GM18520 (cell line): ENCODE data around the gene STK40.
A peak's percentile ranks its signal among the peaks of the same experiment; 100 is the strongest.

ENCODE experiments used
- ATAC-seq: cut with Tn5 transposase; IDR thresholded peaks from one replicate; pipeline ENCODE4 v1.9.1; 2021; ENCODE audit not compliant: unreplicated experiment

STK40 gene, protein sequence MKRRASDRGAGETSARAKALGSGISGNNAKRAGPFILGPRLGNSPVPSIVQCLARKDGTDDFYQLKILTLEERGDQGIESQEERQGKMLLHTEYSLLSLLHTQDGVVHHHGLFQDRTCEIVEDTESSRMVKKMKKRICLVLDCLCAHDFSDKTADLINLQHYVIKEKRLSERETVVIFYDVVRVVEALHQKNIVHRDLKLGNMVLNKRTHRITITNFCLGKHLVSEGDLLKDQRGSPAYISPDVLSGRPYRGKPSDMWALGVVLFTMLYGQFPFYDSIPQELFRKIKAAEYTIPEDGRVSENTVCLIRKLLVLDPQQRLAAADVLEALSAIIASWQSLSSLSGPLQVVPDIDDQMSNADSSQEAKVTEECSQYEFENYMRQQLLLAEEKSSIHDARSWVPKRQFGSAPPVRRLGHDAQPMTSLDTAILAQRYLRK

GRCh38 chr1:36385410-36386264, at the start of gene STK40:
STK40 (minus strand) TSS chr1:36385924; CDS start chr1:36361332, 24,592 bp downstream.
- ATAC-seq, result peak; percentile 81

DNA sequence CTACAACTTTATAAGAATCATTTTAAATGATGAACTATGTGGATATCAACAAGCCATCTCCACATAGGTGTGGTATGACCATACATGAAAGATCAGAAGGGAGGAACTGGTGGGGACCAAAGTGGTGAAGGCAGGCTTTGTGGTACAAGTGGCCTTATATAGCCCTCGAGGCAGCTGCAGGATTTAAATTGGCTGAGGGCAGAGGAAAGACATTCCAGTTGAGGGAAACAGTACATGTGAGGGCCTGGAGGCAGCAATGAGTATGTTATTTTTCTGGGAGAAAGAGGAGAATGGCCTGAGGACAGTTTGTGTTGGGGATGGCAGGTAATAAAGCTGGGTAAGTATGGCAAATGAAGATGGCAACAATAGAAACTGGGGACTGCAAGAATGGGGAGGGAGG, 47.4 kb upstream of the STK40 start:
- ATAC-seq, result no peak

GRCh38 chr1:36432616-36433015, 46.9 kb upstream of the STK40 start:
- ATAC-seq, result no peak

- ATAC-seq, result no peak
Measured at GRCh38 chr1:36425791-36426190, 40.1 kb upstream of the STK40 start.

- ATAC-seq, result no peak
Measured at GRCh38 chr1:36421649-36422048, 35.9 kb upstream of the STK40 start.

- no peak for ATAC-seq
Measured at GRCh38 chr1:36420836-36421317, 35.2 kb upstream of the STK40 start.

- no peak for ATAC-seq
Measured at GRCh38 chr1:36420409-36420808, 34.7 kb upstream of the STK40 start.

DNA sequence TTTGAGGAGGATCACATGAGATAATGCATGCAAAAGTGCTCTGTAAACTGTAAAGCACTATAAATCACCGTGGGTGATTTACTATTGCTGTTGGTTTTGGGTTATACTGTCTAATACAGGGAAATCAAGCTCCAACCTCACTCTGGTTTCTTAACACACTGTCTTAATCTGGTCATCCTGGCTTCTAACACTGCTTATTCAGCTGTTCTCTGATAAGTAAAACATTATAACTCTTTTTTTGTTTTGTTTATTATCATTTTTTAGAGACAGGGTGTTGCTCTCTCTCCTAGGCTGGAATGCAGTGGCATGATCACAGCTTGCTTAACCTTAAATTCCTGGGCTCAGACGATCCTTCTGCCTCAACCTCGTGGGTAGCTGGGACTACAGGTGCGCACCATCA, 33.8 kb upstream of the STK40 start:
- ATAC-seq, result no peak

- ATAC-seq, result no peak
Measured at GRCh38 chr1:36419140-36419539, 33.4 kb upstream of the STK40 start.

GRCh38 chr1:36417931-36418330, 32.2 kb upstream of the STK40 start:
- no peak for ATAC-seq

DNA sequence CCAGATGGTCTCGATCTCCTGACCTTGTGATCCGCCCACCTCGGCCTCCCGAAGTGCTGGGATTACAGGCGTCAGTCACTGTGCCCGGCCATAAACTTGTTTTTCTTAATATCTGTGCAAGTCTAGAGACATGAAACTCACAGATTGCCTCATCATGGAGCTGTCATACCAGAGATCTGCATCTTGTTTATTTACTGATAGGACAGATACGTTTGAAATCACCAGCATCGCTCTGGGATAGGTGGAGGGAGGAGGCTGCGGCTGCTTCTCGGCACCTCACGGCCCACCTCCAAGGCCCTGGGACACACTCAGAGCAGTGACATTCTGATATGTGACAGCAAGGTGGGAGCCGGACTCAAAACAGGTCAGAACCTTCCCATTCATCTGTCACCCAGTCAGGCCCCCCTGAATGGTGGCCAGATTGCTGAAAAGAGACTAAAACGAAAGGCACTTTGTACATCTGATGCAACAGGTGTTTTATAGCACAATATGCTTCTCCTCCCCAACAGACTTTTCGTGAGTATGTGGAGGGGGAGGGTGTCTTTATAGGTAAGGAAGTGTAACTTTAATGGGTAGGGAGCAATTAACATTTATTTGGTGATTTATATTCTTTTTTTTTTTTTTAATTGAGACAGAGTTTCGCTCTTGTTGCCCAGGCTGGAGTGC, 30.1 kb upstream of the STK40 start:
- no peak for ATAC-seq

DNA sequence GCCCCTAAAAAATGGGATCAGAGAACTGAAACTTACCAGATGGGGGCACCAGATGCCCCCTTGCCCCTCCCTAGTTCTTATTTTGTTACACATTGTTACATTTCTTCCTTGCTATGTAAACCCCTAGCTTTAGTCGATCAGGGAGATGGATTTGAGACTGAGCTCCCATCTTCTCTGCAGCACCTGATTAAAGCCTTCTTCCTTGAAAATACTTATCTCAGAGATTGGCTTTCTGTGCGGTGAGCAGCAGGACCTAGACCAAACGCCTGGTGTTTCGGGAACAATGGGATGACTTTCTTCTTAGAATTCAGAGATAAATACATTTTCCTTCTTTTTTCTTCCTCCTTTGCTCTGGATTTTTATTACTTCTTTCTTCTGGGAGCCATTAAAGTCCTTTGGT, 28.7 kb upstream of the STK40 start:
- ATAC-seq, result no peak

- ATAC-seq, result no peak
Measured at GRCh38 chr1:36411674-36412648, 26.2 kb upstream of the STK40 start.

GRCh38 chr1:36408479-36408878, 22.8 kb upstream of the STK40 start:
- no peak for ATAC-seq

DNA sequence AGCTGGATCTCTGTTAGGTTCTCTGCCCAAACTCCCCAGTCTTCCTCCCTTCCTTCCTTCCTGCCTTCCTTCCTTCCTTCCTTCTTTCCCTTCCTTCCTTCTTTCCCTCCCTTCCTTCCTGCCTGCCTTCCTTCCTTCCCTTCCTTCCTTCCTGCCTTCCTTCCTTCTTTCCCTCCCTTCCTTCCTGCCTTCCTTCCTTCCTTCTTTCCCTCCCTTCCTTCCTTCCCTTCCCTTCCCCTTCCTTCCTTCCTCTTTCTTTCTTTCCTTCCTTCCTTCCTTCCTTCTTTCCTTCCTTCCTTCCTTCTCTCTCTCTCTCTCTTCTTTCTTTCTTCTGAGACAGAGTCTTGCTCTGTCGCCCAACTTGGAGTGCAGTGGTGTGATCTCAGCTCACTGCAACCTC, 20.7 kb upstream of the STK40 start:
- no peak for ATAC-seq

DNA sequence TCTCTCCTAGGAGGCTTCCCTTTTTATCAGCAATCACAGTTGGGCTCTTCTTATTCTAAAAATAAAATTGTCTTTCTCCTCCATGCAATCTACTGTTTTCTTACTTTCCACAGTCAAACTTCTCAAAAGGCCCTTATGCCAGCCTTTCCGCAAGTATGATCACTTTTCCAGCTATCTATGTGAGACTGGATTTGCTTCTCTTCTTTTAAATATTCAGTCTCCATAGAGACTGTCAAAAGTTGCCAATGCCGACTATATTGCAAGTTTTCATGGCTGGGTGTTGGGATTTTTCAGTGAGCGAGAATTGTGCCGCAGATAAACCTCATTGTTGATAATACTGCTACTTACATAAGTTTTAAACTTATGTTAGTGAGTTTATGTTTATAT, 16.8 kb upstream of the STK40 start:
- no peak for ATAC-seq

DNA sequence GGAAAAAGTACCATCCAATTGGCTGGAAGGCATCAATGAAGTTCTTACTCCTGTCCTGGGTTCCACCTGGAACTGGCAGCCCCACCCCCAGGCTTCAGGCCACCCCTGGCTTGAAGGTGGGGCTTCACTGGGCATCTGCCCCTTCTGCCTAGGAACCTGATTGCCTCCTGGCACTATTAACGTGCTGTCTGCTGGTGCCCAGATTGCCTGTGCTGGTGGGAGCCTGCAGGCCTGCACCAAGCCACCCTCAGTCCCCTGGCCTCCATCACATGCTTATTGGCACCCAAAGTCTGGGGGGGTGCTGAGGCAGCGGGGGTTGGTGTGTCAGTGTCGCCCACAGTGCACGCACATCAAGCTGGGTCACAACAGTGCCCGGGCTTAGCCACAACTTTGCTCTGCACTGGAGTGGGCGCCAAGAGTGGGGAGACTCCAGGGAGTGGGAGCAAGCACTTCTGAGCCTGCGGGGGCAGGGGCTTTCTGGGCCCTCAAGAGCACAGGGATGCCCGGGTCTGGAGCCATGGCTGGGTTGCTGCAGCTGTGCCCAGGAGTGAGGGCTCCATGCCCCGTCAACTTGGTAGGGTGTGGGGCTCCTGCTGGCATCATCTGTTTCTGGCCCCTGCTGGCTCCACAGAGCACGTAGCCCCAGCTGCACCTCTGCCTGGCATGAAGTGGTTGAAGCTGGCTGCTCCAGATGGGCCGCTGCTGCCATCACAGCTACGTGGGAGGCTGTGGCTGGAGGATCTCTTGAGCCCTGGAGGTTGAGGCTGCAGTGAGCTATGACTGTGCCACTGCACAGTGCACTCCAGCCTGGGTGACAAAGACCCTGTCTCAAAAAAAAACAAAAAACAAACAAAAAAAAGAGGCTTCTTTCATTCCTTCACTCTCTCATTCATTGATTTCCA, 16.1 kb upstream of the STK40 start:
- no peak for ATAC-seq

DNA sequence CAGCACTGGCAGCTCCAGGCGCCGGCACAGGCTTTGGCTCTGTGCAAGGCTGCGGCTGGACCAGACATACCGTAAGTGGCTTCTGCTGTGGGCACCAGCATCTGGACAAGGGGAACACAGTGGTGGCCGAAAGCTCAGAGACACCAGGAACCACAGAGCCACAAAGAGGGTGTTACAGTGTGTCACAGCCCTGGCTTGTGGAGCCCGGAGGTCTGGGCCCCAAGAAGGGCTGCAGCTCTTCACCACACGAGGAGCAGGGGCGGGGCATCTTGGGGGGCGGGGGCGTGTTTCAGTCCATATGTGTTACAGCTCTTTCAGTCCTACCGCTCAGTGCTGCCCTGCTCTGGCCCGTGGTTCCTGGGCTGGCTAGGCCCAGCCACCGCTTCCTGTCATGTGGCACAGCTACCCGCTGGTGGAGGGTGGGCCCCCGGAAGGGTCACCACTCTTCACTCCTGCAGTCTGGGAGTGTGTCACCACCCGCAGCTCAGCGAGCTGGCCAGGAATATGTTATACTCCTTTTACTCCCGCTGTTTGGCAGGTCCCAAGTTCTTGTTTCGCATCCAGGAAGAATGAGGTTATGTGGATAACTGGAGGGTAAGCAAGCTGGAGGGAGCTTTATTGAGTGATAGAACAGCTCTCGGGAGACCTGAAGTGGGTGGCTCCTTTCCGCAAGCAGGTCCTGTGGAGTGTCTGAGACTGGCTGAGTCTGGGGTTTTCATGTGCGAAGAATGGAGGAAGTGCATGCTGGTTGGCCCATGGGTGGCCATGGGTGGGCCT, 15.3 kb upstream of the STK40 start:
- no peak for ATAC-seq

DNA sequence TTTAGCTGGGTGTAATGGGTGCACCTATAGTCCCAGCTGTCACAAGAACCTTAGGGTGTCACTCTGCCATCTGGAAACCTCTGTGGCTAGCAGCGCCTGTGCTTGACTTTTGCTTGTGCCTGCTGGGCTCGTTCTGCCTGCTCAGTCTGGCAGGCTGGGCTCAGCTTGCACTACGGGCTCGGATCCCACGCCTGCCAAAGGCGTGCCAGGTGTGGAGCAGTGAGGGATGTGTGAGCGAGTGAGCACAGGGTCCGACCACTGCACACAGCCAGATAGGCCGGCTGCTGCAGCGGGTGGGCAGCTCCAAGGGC, 14.7 kb upstream of the STK40 start:
- ATAC-seq, result no peak
